Astrocyte of the spinal cord (primary cell): ENCODE results near the gene PRPF4.

ENCODE experiments used
- DNase-seq: peaks from one replicate; pipeline ENCODE4 v3.0.0; 2011; ENCODE audit warnings: low read depth, low spot score
- H3K4me3 ChIP-seq: 2 replicates; pipeline ENCODE4 v1.5.1; 2011; ENCODE audit warnings: low read depth, mild to moderate bottlenecking, low read length, moderate library complexity
- in situ Hi-C: cut with HindIII; loops from 2 replicates; pipeline ENCODE4 v1.10.0; 2017; ENCODE audit warnings: low sequenced_read_pairs
- TF ChIP-seq, protein P1 (sequence below): IDR thresholded peaks from 2 replicates; pipeline ENCODE4 v1.5.1; 2012; ENCODE audit warnings: low read depth, mild to moderate bottlenecking, low read length, inconsistent platforms

Gene PRPF4

DNA sequence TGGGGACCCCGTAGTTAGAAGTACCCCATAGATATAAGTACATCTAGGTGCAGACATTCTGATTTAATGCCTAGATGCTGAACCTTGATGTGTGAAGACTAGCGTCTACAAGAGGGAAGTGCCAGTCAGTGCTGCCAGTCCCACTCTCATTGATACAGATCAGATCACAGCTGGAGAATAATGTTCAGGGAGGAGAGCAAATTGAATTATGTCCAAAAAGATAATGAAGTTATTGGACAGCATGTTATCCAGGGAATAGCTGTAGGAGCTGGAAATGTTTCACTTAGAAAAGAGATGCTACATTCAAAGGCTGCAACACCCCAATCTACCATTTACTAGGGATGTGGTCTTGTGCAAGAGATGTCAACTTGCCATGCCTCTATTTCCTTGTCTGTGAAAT lies 43.6 kb downstream of the PRPF4 start:
- DNase-seq = no peak
- in situ Hi-C loops = no loop called here
- TF ChIP-seq, protein P1, sequence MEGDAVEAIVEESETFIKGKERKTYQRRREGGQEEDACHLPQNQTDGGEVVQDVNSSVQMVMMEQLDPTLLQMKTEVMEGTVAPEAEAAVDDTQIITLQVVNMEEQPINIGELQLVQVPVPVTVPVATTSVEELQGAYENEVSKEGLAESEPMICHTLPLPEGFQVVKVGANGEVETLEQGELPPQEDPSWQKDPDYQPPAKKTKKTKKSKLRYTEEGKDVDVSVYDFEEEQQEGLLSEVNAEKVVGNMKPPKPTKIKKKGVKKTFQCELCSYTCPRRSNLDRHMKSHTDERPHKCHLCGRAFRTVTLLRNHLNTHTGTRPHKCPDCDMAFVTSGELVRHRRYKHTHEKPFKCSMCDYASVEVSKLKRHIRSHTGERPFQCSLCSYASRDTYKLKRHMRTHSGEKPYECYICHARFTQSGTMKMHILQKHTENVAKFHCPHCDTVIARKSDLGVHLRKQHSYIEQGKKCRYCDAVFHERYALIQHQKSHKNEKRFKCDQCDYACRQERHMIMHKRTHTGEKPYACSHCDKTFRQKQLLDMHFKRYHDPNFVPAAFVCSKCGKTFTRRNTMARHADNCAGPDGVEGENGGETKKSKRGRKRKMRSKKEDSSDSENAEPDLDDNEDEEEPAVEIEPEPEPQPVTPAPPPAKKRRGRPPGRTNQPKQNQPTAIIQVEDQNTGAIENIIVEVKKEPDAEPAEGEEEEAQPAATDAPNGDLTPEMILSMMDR = no peak
- H3K4me3 ChIP-seq = no peak overlapping the region

DNA sequence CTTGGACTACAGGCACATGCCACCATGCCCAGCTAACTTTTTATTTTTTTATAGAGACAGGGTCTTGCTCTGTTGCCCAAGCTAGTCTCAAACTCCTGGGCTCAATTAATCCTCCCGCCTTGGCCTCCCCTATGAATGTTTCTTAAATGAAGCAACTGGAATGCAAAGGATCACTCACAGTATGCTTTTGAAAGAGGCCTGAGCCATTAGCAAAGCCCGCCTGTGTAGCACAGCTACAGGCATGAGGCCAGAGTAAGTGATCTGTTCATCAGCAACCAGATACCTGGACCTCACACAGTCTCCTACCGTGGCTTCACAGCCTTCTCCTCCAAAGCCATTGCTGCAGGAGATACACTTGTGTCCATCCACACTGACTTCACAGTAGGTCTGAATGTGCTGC lies 44.6 kb downstream of the PRPF4 start:
- no peak for DNase-seq
- TF ChIP-seq, protein P1 = no peak
- H3K4me3 ChIP-seq = no peak overlapping the region
- in situ Hi-C loops = no loop called here

DNA sequence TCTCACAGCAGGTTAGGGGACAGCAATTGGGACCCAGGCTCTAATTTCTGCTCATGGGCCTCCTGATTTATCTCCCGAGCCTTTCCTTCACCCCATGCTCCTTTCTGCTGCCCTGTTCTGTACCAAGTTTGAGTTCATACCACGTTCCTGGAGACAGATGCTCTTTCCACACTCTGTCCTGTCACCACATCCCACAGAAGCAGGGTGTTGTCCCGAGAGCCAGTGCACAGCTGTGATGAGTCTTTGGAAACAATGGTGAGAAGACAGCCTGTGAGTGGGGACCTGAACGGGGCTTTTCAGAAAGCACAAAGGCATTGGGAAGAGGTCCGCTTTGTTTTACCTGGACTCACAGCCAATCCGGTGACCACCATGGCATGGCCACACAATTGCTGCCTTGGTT lies 47.2 kb downstream of the PRPF4 start:
- TF ChIP-seq, protein P1 = no peak
- in situ Hi-C loops = no loop called here
- DNase-seq = no peak
- no peak overlapping the region for H3K4me3 ChIP-seq

DNA sequence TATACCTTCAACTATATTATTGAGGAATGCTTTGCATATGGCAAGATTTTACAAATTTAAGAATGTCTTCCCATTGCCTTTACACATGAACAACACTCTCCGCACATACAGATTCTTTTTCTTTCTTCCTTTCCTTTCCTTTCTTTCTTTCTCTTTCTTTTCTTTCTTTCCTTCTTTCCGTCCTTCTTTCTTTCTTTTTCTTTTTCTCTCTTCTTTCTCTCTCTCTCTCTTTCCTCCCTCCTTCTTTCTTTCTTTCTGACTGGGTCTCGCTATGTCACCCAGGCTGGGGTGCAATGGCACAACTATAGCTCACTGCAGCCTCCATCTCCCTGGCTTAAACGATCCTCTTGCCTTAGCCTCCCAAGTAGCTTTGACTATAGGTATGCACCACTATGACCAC lies 50.8 kb downstream of the PRPF4 start:
- no peak for DNase-seq
- in situ Hi-C loops = no loop called here
- no peak overlapping the region for H3K4me3 ChIP-seq
- TF ChIP-seq, protein P1 = no peak

DNA sequence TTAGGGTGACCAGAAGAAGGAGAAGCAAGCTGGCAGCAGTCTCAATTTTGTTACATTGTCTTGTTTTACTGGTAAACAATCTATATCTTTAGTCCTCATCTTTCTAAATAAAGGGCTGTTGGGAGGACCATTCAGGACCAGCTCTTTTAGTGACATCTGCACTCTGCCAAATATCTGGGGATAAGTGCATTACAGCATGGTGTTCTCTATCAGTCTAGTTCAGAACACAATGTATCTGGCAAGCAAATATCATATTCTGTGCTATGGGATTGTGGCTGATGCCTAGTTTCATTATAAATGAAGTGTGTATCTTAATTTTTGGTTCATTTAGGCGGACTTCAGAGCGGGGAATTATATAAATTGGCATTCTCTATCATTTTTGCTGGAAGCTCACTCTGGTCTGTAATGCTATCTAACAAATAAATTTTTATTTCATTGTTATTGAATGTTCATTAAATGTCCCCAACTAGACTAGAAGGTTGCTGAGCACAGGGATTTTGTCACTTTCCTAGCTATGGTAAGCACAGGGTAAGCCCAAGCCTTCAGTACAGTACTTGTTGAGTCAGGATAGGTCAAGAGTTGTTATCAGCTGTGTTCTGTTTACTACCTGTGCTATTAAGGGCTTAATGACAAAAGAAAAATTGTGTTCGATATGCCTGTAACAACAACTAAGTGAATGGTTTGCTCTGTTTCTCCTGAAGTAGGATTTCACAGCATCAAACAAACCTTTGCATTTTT lies 52.8 kb downstream of the PRPF4 start:
- TF ChIP-seq, protein P1 = no peak
- no peak for DNase-seq
- H3K4me3 ChIP-seq = no peak overlapping the region
- in situ Hi-C loops = no loop called here

DNA sequence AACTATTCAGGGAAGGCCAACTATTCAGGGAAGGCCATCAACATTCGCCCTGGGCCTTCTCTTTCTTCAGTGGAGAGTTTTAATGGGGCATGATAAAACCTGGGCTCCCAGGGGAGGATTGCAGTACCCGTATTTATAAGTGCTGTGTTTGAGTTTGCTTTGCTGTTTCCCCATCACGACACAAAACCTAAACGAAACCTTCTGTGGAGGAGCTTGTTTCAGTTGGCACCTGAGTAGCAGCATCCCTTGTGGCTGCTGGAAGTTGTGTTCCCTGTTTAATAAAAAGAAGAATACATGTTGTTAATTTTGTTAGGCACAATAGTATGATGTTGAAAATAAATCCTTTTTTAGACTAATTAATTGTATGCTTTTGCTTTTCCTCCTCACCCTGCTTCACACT lies 56.3 kb downstream of the PRPF4 start:
- DNase-seq = no peak
- in situ Hi-C loops = no loop called here
- TF ChIP-seq, protein P1 = no peak
- no peak overlapping the region for H3K4me3 ChIP-seq
